ENCODE data around the gene LDLRAP1. TPM values are rescaled to one million over a fixed set of nuclear protein-coding genes. Genes with fewer than 3 reads are reported as not detected.
"Not testable (repeated sequence)": the region's sequence is repeated elsewhere in the genome, so short reads cannot be mapped to it uniquely, and the experiment has no call there.

Gene LDLRAP1
- total RNA-seq, 4 donors from 2014 or later = 28.0 to 50.5 (median 40.7) TPM

- Histone ChIP-seq H3K4me3 (no peak overlapping the region), H3K36me3 (no peaks in the 10 kb centered on the region), H3K4me1 (peaks cover 3% of the 10 kb centered on the region), H3K27ac (no peak overlapping the region), H3K27me3 (no peaks in the 10 kb centered on the region), H3K9me3 (no peaks in the 10 kb centered on the region)
- TF ChIP-seq EP300 (IDR thresholded peaks at IDR 0.05) = no peak
- TF ChIP-seq POLR2A (IDR thresholded peaks at IDR 0.05) = no peak
- no peak for TF ChIP-seq POLR2AphosphoS5 (IDR thresholded peaks at IDR 0.05)
- TF ChIP-seq, protein P1, sequence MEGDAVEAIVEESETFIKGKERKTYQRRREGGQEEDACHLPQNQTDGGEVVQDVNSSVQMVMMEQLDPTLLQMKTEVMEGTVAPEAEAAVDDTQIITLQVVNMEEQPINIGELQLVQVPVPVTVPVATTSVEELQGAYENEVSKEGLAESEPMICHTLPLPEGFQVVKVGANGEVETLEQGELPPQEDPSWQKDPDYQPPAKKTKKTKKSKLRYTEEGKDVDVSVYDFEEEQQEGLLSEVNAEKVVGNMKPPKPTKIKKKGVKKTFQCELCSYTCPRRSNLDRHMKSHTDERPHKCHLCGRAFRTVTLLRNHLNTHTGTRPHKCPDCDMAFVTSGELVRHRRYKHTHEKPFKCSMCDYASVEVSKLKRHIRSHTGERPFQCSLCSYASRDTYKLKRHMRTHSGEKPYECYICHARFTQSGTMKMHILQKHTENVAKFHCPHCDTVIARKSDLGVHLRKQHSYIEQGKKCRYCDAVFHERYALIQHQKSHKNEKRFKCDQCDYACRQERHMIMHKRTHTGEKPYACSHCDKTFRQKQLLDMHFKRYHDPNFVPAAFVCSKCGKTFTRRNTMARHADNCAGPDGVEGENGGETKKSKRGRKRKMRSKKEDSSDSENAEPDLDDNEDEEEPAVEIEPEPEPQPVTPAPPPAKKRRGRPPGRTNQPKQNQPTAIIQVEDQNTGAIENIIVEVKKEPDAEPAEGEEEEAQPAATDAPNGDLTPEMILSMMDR (IDR thresholded peaks at IDR 0.05) = no peak
- WGBS = 91% methylated on average over 2 of the region's 2 CpGs
- DNase-seq (ENCODE audit: low spot score in 2 of 2) = no peak
These were observed 50.5 kb downstream of the LDLRAP1 start for GRCh38 chr1:25593861-25594260.

DNA sequence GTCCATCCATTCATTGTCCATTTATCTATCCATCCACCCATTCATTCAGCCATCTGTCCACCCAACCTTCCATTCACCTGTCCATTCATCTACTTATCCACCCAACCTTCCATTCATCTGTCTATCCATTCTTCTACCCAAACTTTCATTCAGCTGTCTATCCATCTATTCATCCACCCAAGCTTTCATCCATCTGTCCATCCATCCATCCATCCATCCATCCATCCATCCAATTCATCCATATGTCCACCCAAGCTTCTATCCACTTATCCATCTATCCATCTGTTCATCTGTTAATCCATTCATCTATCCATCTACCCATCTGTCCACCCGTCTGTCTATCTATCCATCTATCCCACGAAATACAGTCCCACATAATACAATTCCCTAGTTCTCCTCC is 51.6 kb downstream of the LDLRAP1 start:
- H3K9me3 ChIP-seq = no peaks in the 10 kb centered on the region
- DNase-seq (ENCODE audit: low spot score in 2 of 2) = no peak
- H3K4me1 ChIP-seq = no peaks in the 10 kb centered on the region
- no peak overlapping the region for H3K4me3 ChIP-seq
- H3K27ac ChIP-seq = no peak overlapping the region
- WGBS = 92% methylated on average over 2 of the region's 2 CpGs
- H3K27me3 ChIP-seq = no peaks in the 10 kb centered on the region
- H3K36me3 ChIP-seq = no peaks in the 10 kb centered on the region
- TF ChIP-seq, protein P1 (IDR thresholded peaks at IDR 0.05) = no peak
- TF ChIP-seq POLR2A (IDR thresholded peaks at IDR 0.05) = no peak
- TF ChIP-seq POLR2AphosphoS5 (IDR thresholded peaks at IDR 0.05) = no peak
- no peak for TF ChIP-seq EP300 (IDR thresholded peaks at IDR 0.05)

DNA sequence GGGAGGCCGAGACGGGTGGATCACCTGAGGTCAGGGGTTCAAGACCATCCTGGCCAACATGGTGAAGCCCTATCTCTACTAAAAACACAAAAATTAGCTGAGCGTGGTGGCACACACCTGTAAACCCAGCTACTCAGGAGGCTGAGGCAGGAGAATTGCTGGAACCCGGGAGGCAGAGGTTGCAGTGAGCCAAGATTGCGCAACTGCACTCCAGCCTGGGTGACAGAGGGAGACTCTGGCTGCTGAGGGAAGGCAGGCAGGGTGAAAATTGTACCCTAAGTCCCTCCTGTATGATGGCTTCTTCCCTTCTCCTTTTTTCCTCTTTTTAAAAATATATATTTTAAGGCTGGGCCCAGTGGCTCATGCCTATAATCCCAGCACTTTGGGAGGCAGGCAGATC is 53.2 kb downstream of the LDLRAP1 start:
- DNase-seq (ENCODE audit: low spot score in 2 of 2); H3K27ac ChIP-seq; H3K27me3 ChIP-seq; H3K36me3 ChIP-seq; H3K4me3 ChIP-seq; H3K9me3 ChIP-seq; H3K4me1 ChIP-seq: not testable (repeated sequence)
- WGBS = 89% methylated on average over 5 of the region's 5 CpGs

- no peak overlapping the region for H3K27ac ChIP-seq
These were observed 55.5 kb downstream of the LDLRAP1 start for GRCh38 chr1:25598879-25599278.

DNA sequence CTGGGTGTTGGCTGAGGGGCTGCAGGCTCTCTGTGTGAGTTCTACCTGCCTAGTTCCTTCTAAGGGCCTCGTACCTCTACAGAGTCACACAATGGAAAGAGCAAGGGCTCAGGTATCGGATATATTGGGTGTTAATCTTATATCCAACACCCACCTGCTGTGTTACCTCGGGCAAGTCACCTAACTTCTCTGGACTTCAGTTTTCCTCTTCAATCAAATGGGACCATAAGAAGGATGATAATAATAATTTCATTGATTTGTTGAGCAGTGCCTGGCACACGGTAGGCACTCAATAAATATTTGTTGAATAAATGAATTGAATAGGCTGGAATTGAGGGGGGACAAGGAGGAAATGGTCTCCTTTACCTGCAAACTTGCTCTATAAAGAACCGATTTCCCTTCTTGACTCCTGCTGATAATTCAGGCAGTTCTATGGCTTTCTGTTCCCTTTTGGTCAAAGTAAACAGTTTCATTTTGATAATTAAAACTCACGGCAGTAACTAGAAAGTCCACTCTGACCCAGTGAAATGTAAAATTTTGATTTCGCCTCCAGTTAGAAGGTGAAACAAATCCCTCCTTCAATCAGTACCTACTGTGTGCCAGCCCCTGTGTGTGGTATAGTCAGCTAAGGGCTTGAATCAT is 56.7 kb downstream of the LDLRAP1 start:
- WGBS = 87% methylated on average over 7 of the region's 7 CpGs
- TF ChIP-seq, protein P1 (IDR thresholded peaks at IDR 0.05) = no peak
- no peak for TF ChIP-seq POLR2A (IDR thresholded peaks at IDR 0.05)
- TF ChIP-seq EP300 (IDR thresholded peaks at IDR 0.05) = no peak
- TF ChIP-seq POLR2AphosphoS5 (IDR thresholded peaks at IDR 0.05) = no peak
- Histone ChIP-seq H3K36me3 (no peaks in the 10 kb centered on the region), H3K4me3 (no peak overlapping the region), H3K9me3 (no peaks in the 10 kb centered on the region), H3K27me3 (no peaks in the 10 kb centered on the region), H3K4me1 (no peaks in the 10 kb centered on the region), H3K27ac (no peak overlapping the region)
- no peak for DNase-seq (ENCODE audit: low spot score in 2 of 2)

More at GRCh38 chr1:25598879-25599278, 55.5 kb downstream of the LDLRAP1 start:
- no peaks in the 10 kb centered on the region for H3K27me3 ChIP-seq
- no peaks in the 10 kb centered on the region for H3K36me3 ChIP-seq
- TF ChIP-seq EP300 (IDR thresholded peaks at IDR 0.05) = no peak
- no peak for TF ChIP-seq POLR2A (IDR thresholded peaks at IDR 0.05)
- TF ChIP-seq POLR2AphosphoS5 (IDR thresholded peaks at IDR 0.05) = no peak
- TF ChIP-seq, protein P1 (IDR thresholded peaks at IDR 0.05) = no peak
- DNase-seq (ENCODE audit: low spot score in 2 of 2) = no peak
- no peak overlapping the region for H3K4me3 ChIP-seq
- 94% methylated on average over 1 of the region's 1 CpG for WGBS
- H3K4me1 ChIP-seq = no peaks in the 10 kb centered on the region
- no peaks in the 10 kb centered on the region for H3K9me3 ChIP-seq

GRCh38 chr1:25600971-25601699 is 57.7 kb downstream of the LDLRAP1 start:
- not testable (repeated sequence) for DNase-seq (ENCODE audit: low spot score in 2 of 2)
- 88% methylated on average over 5 of the region's 5 CpGs for WGBS

GRCh38 chr1:25603779-25604538 is 60.6 kb downstream of the LDLRAP1 start:
- H3K4me1 ChIP-seq; DNase-seq (ENCODE audit: low spot score in 2 of 2); H3K27ac ChIP-seq; H3K9me3 ChIP-seq; H3K36me3 ChIP-seq; H3K4me3 ChIP-seq; H3K27me3 ChIP-seq: not testable (repeated sequence)
- 100% methylated on average over 1 of the region's 55 CpGs for WGBS

More at GRCh38 chr1:25600971-25601699, 57.7 kb downstream of the LDLRAP1 start:
- not testable (repeated sequence) for H3K4me3 ChIP-seq, H3K36me3 ChIP-seq, H3K27me3 ChIP-seq, H3K27ac ChIP-seq, H3K4me1 ChIP-seq, H3K9me3 ChIP-seq

Measured in suprapubic skin (tissue), 4 donors.